ENCODE data around the gene HOXA9. TPM values are rescaled to one million over a fixed set of nuclear protein-coding genes. Genes with fewer than 3 reads are reported as not detected.

Gene HOXA9
- total RNA-seq, 2 experiments from 2014 or later: 0.19 TPM; not detected in 1

DNA sequence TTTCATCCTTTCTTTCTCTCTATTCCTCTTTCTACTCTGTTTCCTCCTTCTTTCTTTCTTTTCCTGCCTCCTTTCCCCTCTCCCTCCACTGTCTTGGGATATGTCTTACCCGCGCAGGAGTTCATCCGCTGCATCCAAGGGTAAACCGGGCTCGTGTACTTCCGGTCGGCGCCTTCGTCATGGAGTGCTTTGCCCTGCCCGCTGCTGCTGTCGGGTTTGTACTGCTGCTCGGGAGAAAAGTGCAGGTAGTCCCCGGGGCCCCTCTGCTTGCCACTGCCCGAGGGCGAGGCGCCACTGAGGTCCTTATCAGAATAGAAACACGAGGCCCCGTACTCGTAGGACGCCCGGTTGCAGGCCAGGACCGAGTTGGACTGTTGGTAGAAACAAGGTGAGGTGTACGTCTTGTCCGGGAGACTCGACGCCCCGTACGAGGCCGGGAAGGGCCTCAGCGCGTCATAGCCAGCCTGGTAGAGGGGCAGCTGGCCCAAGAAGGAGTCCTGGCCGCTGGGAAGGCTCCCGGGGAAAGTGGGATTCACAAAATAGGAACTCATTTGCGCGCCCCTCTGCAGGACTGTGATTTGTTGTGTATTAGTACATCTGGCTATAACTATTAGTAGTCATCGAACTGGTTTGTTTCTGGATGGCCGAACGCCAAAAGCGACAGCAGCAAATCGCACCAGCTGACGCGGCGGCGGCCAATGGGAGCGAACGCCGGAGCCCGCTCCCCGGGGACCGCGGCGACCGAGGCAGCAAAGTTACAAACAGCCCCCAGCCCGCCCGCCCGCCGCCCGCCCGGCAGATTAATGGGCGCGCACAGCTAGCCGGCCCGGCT, 17.9 kb downstream of the HOXA9 start, which contains the start of gene HOXA6:
Gene HOXA6 (minus strand): TSS at position 576 of the 832 bp plus-strand sequence. CDS start 25 bp downstream, at position 551.
- Mint-ChIP-seq H3K36me3 (no peaks in the 10 kb centered on the region), H3K27me3 (peaks cover 68% of the 10 kb centered on the region), H3K4me1 (ENCODE audit: low read depth) (peaks cover 24% of the 10 kb centered on the region), H3K4me3 (no peak within 1 kb of the TSS), H3K9me3 (no peaks in the 10 kb centered on the region), H3K27ac (no peak within 1 kb of the TSS)
- intact Hi-C loops (cut with micrococcal nuclease): no loop called here
- DNase-seq: no peak
- ChIA-PET POLR2A (no interaction called here), CTCF (interaction anchor here (5.2 kb wide), 1 partner anchor 16 kb away, joined by 72 read pairs; the partner anchor contains the start of gene HOXA9)

DNA sequence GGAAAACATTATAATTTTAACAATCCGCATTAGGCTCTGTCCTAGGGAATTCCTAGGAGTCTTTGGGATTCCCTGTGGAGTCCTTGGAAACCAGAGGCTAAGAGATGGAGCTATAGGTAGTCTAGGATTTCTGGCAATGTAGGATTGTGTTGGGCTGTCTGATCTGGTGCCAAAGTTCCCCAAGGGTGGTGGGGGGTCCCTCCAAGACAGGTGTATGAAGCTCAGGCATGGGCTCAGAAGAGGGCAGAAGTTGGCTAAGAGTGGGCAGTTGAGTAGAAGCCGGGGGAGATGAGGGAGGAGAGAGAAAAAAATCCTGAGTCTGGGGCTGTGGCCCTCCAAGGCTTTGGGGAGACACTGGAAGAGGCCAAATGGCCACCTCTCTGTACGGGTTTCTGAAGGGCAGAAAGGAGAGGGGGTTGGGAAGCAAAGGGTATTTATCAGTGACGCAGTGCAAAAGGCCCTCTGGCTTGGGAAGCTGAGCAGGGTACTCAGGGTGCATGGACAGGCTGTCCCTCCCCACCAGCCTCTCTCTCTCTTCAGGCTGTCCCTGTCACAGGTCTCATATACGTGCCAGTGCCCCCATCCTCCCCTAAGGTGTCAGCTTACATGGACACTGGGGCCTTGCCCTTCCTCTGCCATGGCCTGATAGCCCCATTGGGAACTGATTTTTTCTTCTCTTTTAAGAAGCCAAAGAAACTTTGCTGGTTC, 18.7 kb downstream of the HOXA9 start:
- DNase-seq: no peak
- H3K4me3 Mint-ChIP-seq: no peak overlapping the region
- POLR2A ChIA-PET: no interaction called here
- H3K27me3 Mint-ChIP-seq: peaks cover 61% of the 10 kb centered on the region
- H3K4me1 Mint-ChIP-seq (ENCODE audit: low read depth): peaks cover 19% of the 10 kb centered on the region
- intact Hi-C loops (cut with micrococcal nuclease): no loop called here
- no peaks in the 10 kb centered on the region for H3K36me3 Mint-ChIP-seq
- H3K27ac Mint-ChIP-seq: no peak overlapping the region
- H3K9me3 Mint-ChIP-seq: no peaks in the 10 kb centered on the region
- CTCF ChIA-PET: no interaction called here

DNA sequence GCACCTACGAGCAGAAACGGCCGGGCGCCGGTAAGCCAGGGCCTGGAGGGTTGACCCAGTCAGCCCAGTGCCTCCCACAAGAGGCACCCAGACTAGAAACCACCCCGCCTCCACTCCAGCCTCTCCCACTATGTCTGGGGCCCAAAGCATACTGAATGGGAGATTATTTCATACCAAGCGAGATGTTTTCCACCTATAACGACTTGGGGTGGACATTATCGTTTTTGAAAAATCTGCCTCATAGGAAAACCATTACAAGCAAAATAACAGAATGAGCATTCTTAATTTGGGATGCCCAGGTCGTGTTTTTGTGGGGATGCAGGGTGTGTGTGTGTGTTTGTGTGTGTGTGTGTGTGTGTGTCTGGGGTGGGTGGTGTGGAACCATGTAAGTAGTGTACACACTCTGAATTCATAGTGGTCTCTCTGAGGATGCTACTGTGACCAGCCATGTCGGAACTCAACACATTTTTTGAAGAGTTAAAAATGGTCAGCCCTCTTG, 19.4 kb downstream of the HOXA9 start:
- H3K36me3 Mint-ChIP-seq: no peaks in the 10 kb centered on the region
- no peak for DNase-seq
- POLR2A ChIA-PET: no interaction called here
- peaks cover 12% of the 10 kb centered on the region for H3K4me1 Mint-ChIP-seq (ENCODE audit: low read depth)
- intact Hi-C loops (cut with micrococcal nuclease): no loop called here
- no peak overlapping the region for H3K4me3 Mint-ChIP-seq
- CTCF ChIA-PET: no interaction called here
- no peaks in the 10 kb centered on the region for H3K9me3 Mint-ChIP-seq
- no peak overlapping the region for H3K27ac Mint-ChIP-seq
- H3K27me3 Mint-ChIP-seq: peaks cover 56% of the 10 kb centered on the region

DNA sequence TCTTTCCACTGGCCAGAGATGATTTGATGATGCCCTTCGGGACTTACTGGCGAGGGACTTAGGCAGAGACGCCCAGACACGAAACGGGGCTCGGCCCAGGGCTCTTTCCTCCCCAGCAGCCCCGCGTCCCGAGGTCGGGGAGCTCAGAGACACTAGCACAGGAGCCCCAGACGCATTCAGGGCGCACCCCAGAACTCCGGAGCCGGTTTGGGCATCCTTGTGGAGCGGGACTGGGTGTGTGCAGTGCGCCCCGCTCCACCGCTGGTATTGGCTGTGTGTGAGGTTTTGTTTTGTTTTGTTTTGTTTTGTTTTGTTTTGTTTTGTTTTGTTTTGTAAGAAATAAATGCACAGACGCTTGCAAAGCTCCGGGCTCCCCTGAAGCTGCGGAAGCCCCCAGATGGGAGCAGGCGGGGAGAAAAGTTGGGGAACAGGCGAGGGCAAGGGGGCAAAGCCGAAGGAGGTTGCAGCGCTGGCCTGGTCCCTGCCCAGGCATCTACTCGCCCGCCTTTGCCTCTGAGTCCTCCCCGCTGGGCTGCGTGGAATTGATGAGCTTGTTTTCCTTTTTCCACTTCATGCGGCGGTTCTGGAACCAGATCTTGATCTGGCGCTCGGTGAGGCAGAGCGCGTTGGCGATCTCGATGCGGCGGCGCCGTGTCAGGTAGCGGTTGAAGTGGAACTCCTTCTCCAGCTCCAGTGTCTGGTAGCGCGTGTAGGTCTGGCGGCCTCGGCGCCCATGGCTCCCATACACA, 20.0 kb downstream of the HOXA9 start:
- ChIA-PET POLR2A (no interaction called here), CTCF (interaction anchor here (1.0 kb wide), 1 partner anchor 11 kb away, joined by 3 read pairs; no protein-coding TSS in a partner anchor)
- peaks cover 7% of the 10 kb centered on the region for H3K4me1 Mint-ChIP-seq (ENCODE audit: low read depth)
- H3K27me3 Mint-ChIP-seq: peaks cover 51% of the 10 kb centered on the region
- DNase-seq: no peak
- intact Hi-C loops (cut with micrococcal nuclease): no loop called here
- H3K4me3 Mint-ChIP-seq: no peak overlapping the region
- no peaks in the 10 kb centered on the region for H3K36me3 Mint-ChIP-seq
- H3K9me3 Mint-ChIP-seq: no peaks in the 10 kb centered on the region
- H3K27ac Mint-ChIP-seq: no peak overlapping the region

DNA sequence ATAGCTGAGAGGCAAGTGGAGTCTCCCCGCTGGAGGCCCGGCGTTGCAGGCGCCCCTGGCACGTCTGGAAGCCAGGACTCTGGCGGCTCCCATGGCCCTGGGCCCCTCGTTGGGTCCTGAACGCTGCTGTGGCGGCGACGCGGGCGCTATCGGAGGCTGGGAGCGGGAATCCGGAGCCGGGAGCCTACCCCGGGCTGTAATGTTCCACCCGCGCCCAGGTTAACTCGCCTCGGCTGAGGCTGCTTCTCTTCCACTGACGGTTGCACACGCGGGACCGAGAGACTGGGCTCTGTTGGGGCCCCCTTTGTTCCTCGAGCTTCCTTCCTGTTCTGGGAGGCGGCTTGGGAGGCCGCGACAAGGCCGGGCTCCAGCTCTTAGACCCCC, 20.6 kb downstream of the HOXA9 start:
- intact Hi-C loops (cut with micrococcal nuclease): no loop called here
- ChIA-PET POLR2A (no interaction called here), CTCF (interaction anchor here (1.0 kb wide), 1 partner anchor 11 kb away, joined by 3 read pairs; no protein-coding TSS in a partner anchor)
- Mint-ChIP-seq H3K27ac (no peak overlapping the region), H3K9me3 (no peaks in the 10 kb centered on the region), H3K4me3 (no peak overlapping the region), H3K36me3 (no peaks in the 10 kb centered on the region), H3K27me3 (peaks cover 45% of the 10 kb centered on the region), H3K4me1 (ENCODE audit: low read depth) (peaks cover 7% of the 10 kb centered on the region)
- DNase-seq: no peak

DNA sequence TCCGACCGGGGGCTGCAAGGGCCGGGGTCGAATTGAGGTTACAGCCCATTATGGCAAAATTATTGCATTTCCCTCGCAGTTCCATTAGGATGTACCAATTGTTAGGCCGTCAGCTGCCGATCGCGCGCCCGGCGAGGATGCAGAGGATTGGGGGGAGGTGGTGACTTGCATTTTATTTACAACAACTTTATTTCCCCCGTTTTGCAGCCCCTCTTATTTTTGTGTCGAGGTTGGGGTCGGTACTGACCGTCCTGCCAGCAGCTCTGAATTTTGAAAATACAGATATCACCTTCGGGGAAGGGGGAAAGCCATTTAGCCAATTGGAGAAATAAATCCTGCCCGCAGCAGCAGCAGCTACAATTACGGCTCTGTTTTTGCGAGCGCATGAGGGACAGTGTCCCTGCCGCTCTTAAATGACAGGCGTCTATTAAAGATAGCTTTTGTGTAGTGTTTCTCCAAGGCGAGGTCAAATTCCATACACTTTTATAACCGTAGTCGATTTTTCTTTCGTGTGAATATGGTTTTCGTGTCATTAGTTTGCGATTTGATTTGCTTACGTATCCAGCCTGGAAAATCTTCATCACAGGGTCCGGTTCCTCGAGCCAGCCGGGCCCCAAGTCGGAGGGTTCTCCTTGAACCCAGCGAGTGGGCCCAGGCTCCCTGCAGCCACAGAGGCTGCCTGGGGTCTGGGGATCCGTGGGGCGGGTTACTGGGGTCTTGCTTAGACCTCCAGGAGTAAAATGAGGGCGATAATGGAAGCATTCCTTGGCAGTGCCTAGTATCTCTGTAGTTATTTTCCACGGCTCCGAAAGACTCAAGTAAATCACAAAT, 21.2 kb downstream of the HOXA9 start:
- ChIA-PET CTCF (interaction anchor here (1.0 kb wide), 1 partner anchor 10 kb away, joined by 3 read pairs; no protein-coding TSS in a partner anchor), POLR2A (no interaction called here)

DNA sequence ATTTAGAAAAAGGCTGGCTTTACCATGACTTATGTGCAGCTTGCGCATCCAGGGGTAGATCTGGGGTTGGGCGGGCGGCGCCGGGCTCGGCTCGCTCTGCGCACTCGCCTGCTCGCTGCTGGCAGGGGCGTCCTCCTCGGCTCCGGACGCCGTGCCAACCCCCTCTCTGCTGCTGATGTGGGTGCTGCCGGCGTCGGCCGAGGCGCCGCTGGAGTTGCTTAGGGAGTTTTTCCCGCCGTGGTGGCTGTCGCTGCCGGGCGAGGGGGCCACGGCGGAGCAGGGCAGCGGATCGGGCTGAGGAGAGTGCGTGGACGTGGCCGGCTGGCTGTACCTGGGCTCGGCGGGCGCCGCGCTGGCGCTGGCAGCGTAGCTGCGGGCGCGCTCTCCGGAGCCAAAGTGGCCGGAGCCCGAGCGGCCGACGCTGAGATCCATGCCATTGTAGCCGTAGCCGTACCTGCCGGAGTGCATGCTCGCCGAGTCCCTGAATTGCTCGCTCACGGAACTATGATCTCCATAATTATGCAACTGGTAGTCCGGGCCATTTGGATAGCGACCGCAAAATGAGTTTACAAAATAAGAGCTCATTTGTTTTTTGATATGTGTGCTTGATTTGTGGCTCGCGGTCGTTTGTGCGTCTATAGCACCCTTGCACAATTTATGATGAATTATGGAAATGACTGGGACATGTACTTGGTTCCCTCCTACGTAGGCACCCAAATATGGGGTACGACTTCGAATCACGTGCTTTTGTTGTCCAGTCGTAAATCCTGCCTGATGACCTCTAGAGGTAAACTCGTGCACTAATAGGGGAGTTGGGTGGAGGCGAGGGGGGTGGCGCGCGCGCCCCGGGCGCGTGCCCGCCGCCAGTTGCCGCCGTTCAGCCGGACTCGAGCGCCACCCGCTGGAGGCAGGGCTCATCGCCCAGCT, 22.1 kb downstream of the HOXA9 start, which contains the start of gene HOXA5:
Gene HOXA5 (minus strand): TSS at position 659 of the 927 bp plus-strand sequence. CDS start 74 bp downstream, at position 585.
- no peak within 1 kb of the TSS for H3K4me3 Mint-ChIP-seq
- ChIA-PET CTCF (interaction anchor here (0.6 to 0.9 kb wide), 2 partner anchors 36 to 53 kb away, joined by 3 read pairs; no protein-coding TSS in a partner anchor), POLR2A (no interaction called here)
- intact Hi-C loops (cut with micrococcal nuclease): no loop called here
- peaks cover 4% of the 10 kb centered on the region for H3K4me1 Mint-ChIP-seq (ENCODE audit: low read depth)
- no peak for DNase-seq
- H3K27ac Mint-ChIP-seq: no peak within 1 kb of the TSS
- peaks cover 40% of the 10 kb centered on the region for H3K27me3 Mint-ChIP-seq
- H3K36me3 Mint-ChIP-seq: no peaks in the 10 kb centered on the region
- no peaks in the 10 kb centered on the region for H3K9me3 Mint-ChIP-seq

More for the DNA sequence above, 21.2 kb downstream of the HOXA9 start:
- H3K36me3 Mint-ChIP-seq: no peaks in the 10 kb centered on the region
- peaks cover 7% of the 10 kb centered on the region for H3K4me1 Mint-ChIP-seq (ENCODE audit: low read depth)
- DNase-seq: no peak
- intact Hi-C loops (cut with micrococcal nuclease): no loop called here
- no peak overlapping the region for H3K27ac Mint-ChIP-seq
- peaks cover 42% of the 10 kb centered on the region for H3K27me3 Mint-ChIP-seq
- H3K4me3 Mint-ChIP-seq: no peak overlapping the region
- H3K9me3 Mint-ChIP-seq: no peaks in the 10 kb centered on the region

DNA sequence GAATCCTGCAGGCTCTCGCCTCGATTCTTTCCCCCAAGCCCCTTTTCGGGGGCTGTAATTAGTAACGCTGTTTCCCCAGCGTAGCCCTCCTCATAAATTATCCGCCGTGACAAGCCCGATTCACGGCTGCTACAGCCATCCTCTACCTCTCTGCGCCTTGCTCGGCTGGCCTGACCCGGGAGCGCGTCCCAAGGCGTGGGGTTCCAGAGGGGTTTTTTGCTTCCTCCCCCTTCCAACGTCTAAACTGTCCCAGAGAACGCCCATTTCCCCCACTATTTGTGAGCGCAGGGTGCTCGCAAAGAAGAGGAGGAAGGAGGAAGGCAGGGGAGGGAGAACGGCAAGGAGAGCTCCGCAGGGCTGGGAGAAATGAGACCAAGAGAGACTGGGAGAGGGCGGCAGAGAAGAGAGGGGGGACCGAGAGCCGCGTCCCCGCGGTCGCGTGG, 22.7 kb downstream of the HOXA9 start:
- DNase-seq: no peak
- peaks cover 39% of the 10 kb centered on the region for H3K27me3 Mint-ChIP-seq
- ChIA-PET CTCF (interaction anchor here (0.9 kb wide), 1 partner anchor 53 kb away, joined by 3 read pairs; no protein-coding TSS in a partner anchor), POLR2A (no interaction called here)
- intact Hi-C loops (cut with micrococcal nuclease): no loop called here
- H3K36me3 Mint-ChIP-seq: no peaks in the 10 kb centered on the region
- H3K27ac Mint-ChIP-seq: no peak overlapping the region
- H3K4me1 Mint-ChIP-seq (ENCODE audit: low read depth): no peaks in the 10 kb centered on the region
- no peak overlapping the region for H3K4me3 Mint-ChIP-seq
- no peaks in the 10 kb centered on the region for H3K9me3 Mint-ChIP-seq

DNA sequence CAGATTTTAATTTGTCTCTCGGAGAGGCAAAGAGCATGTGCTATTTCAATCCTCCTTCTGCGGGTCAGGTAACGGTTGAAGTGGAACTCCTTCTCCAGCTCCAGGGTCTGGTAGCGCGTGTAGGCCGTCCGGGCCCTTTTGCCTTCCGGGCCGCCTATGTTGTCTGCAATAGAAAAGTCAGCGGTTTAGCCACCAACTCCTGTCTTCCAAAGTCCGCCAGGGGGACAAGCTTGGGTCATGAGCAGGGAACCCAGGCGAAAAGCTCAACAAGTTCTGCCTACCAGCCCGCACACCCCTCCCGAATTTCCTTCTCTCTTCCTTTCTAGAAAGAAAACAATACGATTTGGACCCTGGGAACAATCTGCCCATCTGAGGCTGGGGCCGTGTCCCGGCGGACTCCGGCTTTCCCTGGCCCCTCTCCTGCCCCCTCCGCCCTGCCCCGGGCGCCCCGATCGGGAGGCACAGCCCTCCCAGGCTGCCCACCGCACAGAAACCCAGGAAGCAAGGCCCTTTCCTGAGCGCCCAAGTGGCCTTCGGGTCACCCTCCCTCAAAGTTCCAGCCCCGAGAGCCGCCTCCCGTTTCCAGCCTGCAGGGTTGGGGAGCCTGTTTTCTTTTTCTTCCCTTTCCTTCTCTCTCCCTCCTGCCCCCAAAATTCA, 23.3 kb downstream of the HOXA9 start:
- no peaks in the 10 kb centered on the region for H3K4me1 Mint-ChIP-seq (ENCODE audit: low read depth)
- H3K4me3 Mint-ChIP-seq: no peak overlapping the region
- no peaks in the 10 kb centered on the region for H3K36me3 Mint-ChIP-seq
- no peak overlapping the region for H3K27ac Mint-ChIP-seq
- DNase-seq: no peak
- H3K27me3 Mint-ChIP-seq: peaks cover 38% of the 10 kb centered on the region
- ChIA-PET CTCF (no interaction called here), POLR2A (no interaction called here)
- intact Hi-C loops (cut with micrococcal nuclease): no loop called here
- H3K9me3 Mint-ChIP-seq: no peaks in the 10 kb centered on the region

DNA sequence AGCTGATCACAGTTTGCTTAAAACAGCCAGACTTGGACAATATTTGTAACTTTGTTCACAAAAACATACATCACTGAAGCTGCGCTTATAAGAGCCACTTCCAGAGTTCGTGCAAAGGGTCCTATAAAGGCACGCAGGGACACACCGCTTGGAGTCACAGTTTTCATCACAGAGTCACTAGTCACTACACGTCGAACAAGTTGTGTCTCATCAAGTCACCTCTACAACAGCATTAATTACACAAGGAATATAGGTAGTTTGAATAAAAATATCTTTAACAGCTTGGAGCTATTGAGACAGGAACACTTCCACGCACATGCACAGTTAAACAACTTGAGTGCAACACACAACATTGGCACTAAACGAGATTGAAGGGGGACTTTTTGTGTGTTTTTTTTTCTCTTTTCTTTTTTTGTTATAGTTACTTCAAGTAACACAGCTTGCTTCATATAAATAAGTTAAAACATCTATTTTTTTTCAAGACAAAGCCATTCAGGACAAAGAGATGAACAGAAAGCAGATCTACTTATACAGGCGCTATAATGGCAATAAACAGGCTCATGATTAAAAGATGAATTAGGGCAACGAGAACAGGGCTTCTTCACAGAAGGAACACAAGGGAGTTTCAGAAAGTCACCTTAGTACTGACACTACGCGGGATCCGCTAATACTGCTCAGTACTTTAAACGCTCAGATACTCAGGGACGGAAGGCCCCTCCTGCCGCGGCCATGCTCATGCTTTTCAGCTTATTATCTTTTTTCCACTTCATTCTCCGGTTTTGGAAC, 24.0 kb downstream of the HOXA9 start:
- POLR2A ChIA-PET: no interaction called here

More for the DNA sequence above, 24.0 kb downstream of the HOXA9 start:
- H3K27ac Mint-ChIP-seq: no peak overlapping the region
- no peaks in the 10 kb centered on the region for H3K4me1 Mint-ChIP-seq (ENCODE audit: low read depth)
- peaks cover 33% of the 10 kb centered on the region for H3K27me3 Mint-ChIP-seq
- CTCF ChIA-PET: no interaction called here
- intact Hi-C loops (cut with micrococcal nuclease): no loop called here
- H3K36me3 Mint-ChIP-seq: no peaks in the 10 kb centered on the region
- H3K4me3 Mint-ChIP-seq: no peak overlapping the region
- no peak for DNase-seq
- H3K9me3 Mint-ChIP-seq: no peaks in the 10 kb centered on the region
